ENCODE results near the gene LZTS3.
"Not testable (repeated sequence)": the region's sequence is repeated elsewhere in the genome, so short reads cannot be mapped to it uniquely, and the experiment has no call there.

LZTS3 gene

DNA sequence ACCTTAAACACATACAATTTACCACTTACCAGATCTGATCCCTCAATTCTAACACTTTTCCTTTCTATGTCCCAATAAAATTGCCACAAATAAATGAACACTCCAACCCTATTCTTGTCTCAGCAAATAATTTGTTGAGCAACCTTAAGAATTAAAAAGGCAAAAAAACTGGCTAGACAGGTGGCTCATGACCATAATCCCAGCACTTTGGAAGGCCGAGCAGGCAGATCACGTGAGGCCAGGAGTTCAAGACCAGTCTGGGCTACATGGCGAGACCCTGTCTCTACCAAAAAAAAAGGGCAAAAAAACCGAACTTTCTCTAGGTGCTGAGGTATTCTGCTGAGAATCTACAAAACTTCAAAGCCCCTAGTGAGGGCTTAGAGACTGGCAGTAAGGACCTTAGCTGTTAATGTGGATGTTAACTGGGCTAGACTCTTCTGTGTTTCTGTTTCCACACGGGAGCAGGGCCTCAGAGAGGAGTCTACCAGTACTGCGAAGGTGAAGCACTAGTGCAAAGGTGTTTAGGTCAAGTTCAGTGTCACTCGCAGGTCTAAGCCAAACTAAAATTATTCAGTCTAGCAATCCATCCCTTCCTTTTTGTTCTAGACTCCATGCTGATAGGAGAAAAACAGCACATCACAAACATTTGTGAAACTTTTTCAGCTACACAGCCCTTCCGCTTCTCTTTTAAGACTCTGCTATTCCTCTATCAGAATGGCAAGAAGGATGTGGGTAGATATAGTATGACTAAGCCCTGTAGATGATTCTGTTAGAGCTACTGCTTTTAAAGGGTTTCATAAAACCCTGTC, 16.3 kb downstream of the LZTS3 start:
- Histone ChIP-seq H3K4me1 (ENCODE audit: control insufficient read depth, insufficient read depth, low read length, poor library complexity, severe bottlenecking) (peaks cover 5% of the 10 kb centered on the region), H3K4me3 (ENCODE audit: extremely low read depth, insufficient read depth, low read length, poor library complexity, severe bottlenecking) (no peak overlapping the region), H3K36me3 (ENCODE audit: control insufficient read depth, insufficient read depth, low read length) (peaks cover 29% of the 10 kb centered on the region), H3K27ac (ENCODE audit: low read depth, low read length, severe bottlenecking) (no peak overlapping the region), H3K9me3 (ENCODE audit: control insufficient read depth, low read length) (no peaks in the 10 kb centered on the region)
- 93% methylated on average over 6 to 7 of the region's 8 CpGs for WGBS, 2 experiments (ENCODE audit: insufficient coverage in 2 of 2)

DNA sequence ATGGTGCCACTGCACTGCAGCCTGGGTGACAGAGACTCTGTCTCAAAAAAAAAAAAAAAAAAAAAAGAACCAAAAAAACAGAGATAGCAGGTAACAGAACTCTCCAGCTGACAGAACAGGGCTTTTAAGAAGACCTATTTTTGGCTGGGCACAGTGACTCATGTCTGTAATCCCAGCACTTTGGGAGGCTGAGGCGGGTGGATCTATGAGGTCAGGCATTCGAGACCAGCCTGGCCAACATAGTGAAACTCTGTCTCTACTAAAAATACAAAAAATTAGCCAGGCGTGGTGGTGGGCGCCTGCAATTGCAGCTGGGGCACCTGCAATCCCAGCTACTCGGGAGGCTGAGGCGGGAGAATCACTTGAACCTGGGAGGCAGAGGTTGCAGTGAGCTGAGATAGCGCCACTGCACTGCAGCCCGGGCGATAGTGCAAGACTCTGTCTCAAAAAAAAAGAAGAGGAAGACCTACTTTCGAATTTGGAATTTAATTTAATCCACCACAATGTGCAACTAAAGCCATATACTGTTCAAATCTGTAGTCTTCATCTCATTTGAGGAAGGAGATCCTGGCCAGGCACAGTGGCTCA, 21.2 kb downstream of the LZTS3 start:
- 89 to 98% methylated on average over 6 to 9 of the region's 10 CpGs for WGBS, 2 experiments (ENCODE audit: insufficient coverage in 2 of 2)
- not testable (repeated sequence) for H3K4me3 ChIP-seq (ENCODE audit: extremely low read depth, insufficient read depth, low read length, poor library complexity, severe bottlenecking); H3K4me1 ChIP-seq (ENCODE audit: control insufficient read depth, insufficient read depth, low read length, poor library complexity, severe bottlenecking); H3K27ac ChIP-seq (ENCODE audit: low read depth, low read length, severe bottlenecking); H3K9me3 ChIP-seq (ENCODE audit: control insufficient read depth, low read length)
- peaks cover 69% of the 10 kb centered on the region for H3K36me3 ChIP-seq (ENCODE audit: control insufficient read depth, insufficient read depth, low read length)

DNA sequence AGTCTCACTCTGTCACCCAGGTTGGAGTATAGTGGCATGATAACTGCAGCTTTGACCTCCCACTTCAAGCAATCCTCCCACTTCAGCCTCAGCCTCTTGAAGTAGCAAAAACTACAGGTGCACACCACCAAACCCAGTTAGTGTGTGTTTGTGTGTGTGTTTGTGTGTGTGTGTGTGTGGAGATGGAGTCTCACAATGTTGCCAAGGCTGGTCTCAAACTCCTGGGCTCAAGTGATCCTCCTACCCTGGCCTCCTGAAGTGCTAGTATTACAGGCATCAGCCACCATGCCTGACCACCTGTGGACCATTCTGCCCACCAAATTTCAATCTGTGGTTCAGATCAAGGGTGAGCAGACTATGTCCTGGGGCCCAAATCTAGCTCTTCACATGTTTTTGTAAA, 22.4 kb downstream of the LZTS3 start:
- Histone ChIP-seq H3K9me3 (ENCODE audit: control insufficient read depth, low read length) (no peaks in the 10 kb centered on the region), H3K4me3 (ENCODE audit: extremely low read depth, insufficient read depth, low read length, poor library complexity, severe bottlenecking) (no peak overlapping the region), H3K4me1 (ENCODE audit: control insufficient read depth, insufficient read depth, low read length, poor library complexity, severe bottlenecking) (peaks cover 6% of the 10 kb centered on the region), H3K36me3 (ENCODE audit: control insufficient read depth, insufficient read depth, low read length) (peaks cover 73% of the 10 kb centered on the region), H3K27ac (ENCODE audit: low read depth, low read length, severe bottlenecking) (no peak overlapping the region)

DNA sequence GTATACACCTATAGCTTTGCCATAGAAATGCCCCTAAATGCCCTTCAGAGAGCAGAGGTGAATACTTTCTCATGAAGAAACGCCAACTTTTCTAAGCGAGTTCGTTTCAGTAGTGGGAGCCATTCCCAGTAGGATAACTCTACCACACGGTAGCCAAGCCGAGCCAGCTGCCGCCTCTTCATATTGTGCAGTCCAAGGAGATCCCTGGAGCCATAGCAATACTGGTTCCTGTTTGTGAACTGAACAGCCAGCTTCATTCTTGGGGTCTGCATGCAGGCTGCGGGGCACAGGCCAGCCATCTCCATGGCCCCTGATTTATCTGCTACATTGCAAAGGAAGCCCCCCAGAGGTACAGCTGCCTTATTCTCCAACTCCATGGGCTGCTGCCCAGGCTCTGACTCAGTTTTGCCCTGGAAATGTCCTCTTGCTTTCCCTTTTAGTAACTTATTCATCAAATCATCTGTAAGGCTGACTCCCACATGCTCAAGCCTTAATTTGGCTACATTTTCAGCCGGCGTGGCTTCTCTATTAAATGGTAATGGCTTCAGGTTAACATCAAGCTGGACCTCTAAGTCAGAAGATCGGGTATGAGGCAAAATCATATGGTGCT, 26.5 kb downstream of the LZTS3 start:
- Histone ChIP-seq H3K4me3 (ENCODE audit: extremely low read depth, insufficient read depth, low read length, poor library complexity, severe bottlenecking) (no peak overlapping the region), H3K4me1 (ENCODE audit: control insufficient read depth, insufficient read depth, low read length, poor library complexity, severe bottlenecking) (no peaks in the 10 kb centered on the region), H3K9me3 (ENCODE audit: control insufficient read depth, low read length) (no peaks in the 10 kb centered on the region), H3K36me3 (ENCODE audit: control insufficient read depth, insufficient read depth, low read length) (peaks cover 69% of the 10 kb centered on the region), H3K27ac (ENCODE audit: low read depth, low read length, severe bottlenecking) (no peak overlapping the region)
- 97% methylated on average over 10 of the region's 10 CpGs for WGBS, 2 experiments (ENCODE audit: insufficient coverage in 2 of 2)

DNA sequence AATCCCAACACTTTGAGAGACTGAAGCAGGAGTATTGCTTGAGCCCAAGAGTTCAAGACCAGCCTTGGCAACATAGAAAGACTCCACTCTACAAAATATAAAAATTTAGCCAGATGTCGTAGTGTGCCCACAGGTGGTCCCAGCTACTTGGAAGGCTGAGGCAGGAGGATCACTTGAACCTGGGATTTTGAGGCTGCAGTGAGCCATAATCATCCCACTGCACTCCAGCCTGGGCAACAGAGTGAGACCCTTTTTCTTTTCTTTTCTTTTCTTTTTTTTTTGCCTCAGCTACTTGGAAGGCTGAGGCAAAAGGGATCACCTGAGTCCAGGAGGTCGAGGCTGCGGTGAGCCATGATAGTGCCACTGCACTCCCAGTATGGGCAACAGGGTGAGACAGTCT, 31.6 kb downstream of the LZTS3 start:
- no peak overlapping the region for H3K4me3 ChIP-seq (ENCODE audit: extremely low read depth, insufficient read depth, low read length, poor library complexity, severe bottlenecking)
- no peak overlapping the region for H3K27ac ChIP-seq (ENCODE audit: low read depth, low read length, severe bottlenecking)
- no peaks in the 10 kb centered on the region for H3K4me1 ChIP-seq (ENCODE audit: control insufficient read depth, insufficient read depth, low read length, poor library complexity, severe bottlenecking)
- WGBS, 2 experiments (ENCODE audit: insufficient coverage in 2 of 2) = 100% methylated on average over 1 to 2 of the region's 3 CpGs
- H3K36me3 ChIP-seq (ENCODE audit: control insufficient read depth, insufficient read depth, low read length) = peaks cover 33% of the 10 kb centered on the region
- no peaks in the 10 kb centered on the region for H3K9me3 ChIP-seq (ENCODE audit: control insufficient read depth, low read length)

DNA sequence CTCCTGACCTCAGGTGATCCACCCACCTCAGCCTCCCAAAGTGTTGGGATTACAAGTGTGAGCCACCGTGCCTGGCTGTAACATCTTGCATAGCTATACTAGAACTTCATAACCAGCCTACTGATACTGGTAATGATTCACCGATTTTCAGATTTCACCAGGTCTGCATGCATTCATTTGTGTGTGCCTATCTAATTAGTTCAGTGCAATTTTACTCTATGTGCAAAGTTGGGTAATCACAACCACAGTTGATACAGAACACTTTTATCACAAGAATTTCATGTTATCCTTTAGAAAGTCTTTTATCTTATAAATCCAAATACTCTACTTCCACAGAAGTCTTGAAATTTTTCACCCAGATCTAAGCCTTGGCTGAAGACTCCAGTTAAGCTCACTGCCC, 35.9 kb downstream of the LZTS3 start:
- Histone ChIP-seq H3K36me3 (ENCODE audit: control insufficient read depth, insufficient read depth, low read length) (peaks cover 9% of the 10 kb centered on the region), H3K9me3 (ENCODE audit: control insufficient read depth, low read length) (no peaks in the 10 kb centered on the region), H3K4me1 (ENCODE audit: control insufficient read depth, insufficient read depth, low read length, poor library complexity, severe bottlenecking) (no peaks in the 10 kb centered on the region), H3K27ac (ENCODE audit: low read depth, low read length, severe bottlenecking) (no peak overlapping the region), H3K4me3 (ENCODE audit: extremely low read depth, insufficient read depth, low read length, poor library complexity, severe bottlenecking) (no peak overlapping the region)
- WGBS, 2 experiments (ENCODE audit: insufficient coverage in 2 of 2) = 95 to 100% methylated on average over 1 to 2 of the region's 2 CpGs

DNA sequence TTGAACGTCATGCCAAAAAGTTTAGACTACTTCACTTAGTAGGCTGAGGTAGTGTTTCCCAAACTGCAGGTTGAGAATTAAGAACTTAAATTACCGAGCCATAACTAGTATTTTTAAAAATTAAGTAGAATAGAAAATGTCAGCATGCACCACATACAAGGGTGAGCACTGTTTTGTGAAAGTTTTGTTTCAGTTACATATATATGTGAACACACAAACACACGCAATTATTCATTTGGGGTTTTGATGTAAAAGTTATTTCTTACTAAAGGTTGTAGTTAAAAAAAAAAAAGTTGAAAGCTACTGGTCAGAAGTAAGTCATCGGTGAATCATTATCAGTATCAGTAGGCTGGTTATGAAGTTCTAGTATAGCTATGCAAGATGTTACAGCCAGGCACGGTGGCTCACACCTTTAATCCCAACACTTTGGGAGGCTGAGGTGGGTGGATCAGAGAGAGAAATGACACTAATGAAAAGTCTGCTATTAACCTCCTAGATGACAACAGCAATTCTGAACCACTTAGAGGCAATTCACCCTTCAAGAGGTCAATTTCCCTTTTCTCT, 37.8 kb downstream of the LZTS3 start:
- H3K9me3 ChIP-seq (ENCODE audit: control insufficient read depth, low read length) = no peaks in the 10 kb centered on the region
- no peak overlapping the region for H3K4me3 ChIP-seq (ENCODE audit: extremely low read depth, insufficient read depth, low read length, poor library complexity, severe bottlenecking)
- peaks cover 9% of the 10 kb centered on the region for H3K36me3 ChIP-seq (ENCODE audit: control insufficient read depth, insufficient read depth, low read length)
- H3K27ac ChIP-seq (ENCODE audit: low read depth, low read length, severe bottlenecking) = no peak overlapping the region
- no peaks in the 10 kb centered on the region for H3K4me1 ChIP-seq (ENCODE audit: control insufficient read depth, insufficient read depth, low read length, poor library complexity, severe bottlenecking)
- WGBS, 2 experiments (ENCODE audit: insufficient coverage in 2 of 2) = 92 to 100% methylated on average over 2 of the region's 5 CpGs

DNA sequence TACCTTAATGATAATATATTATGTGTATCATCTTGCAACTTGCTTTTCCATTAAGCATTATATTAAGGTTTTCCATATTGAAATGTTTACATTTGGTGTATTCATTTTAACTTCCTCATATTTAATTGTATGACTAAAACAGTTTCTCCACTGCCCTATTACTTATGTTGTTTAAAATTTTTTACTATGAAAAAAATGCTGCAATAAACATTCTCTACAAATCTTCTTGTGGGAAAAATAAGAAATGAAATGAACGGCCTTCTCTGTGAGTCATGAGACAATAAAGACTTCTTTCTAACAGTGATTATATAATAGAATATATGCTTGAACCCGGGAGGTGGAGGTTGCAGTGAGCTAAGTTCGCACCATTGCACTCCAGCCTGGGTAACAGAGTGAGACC, 39.2 kb downstream of the LZTS3 start:
- peaks cover 9% of the 10 kb centered on the region for H3K36me3 ChIP-seq (ENCODE audit: control insufficient read depth, insufficient read depth, low read length)
- no peaks in the 10 kb centered on the region for H3K4me1 ChIP-seq (ENCODE audit: control insufficient read depth, insufficient read depth, low read length, poor library complexity, severe bottlenecking)
- no peak overlapping the region for H3K4me3 ChIP-seq (ENCODE audit: extremely low read depth, insufficient read depth, low read length, poor library complexity, severe bottlenecking)
- 83 to 100% methylated on average over 1 of the region's 3 CpGs for WGBS, 2 experiments (ENCODE audit: insufficient coverage in 2 of 2)
- no peaks in the 10 kb centered on the region for H3K9me3 ChIP-seq (ENCODE audit: control insufficient read depth, low read length)
- no peak overlapping the region for H3K27ac ChIP-seq (ENCODE audit: low read depth, low read length, severe bottlenecking)

DNA sequence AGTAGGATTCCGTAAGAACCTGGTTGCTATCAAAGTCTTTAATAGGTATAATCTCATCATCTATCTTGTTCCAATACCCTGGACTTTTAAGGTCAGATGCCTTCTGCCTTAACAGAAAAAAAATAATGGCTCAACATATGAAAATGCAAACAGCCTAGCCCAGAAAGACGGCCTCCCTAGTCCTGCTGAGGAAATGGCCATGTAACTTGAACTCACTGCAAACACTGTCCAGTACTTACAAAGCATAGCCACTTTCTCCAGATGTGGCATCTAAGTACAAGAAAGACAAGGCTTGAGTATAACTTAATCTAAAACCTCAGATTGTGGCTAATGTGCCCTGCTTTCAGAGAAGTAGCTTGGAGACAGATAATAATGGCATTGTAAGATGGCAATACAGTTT, 40.2 kb downstream of the LZTS3 start:
- H3K27ac ChIP-seq (ENCODE audit: low read depth, low read length, severe bottlenecking) = no peak overlapping the region
- H3K4me1 ChIP-seq (ENCODE audit: control insufficient read depth, insufficient read depth, low read length, poor library complexity, severe bottlenecking) = no peaks in the 10 kb centered on the region
- H3K9me3 ChIP-seq (ENCODE audit: control insufficient read depth, low read length) = no peaks in the 10 kb centered on the region
- 80% methylated on average over 1 of the region's 2 CpGs; no CpG with 5 or more reads in 1 of the 2 experiments for WGBS, 2 experiments (ENCODE audit: insufficient coverage in 2 of 2)
- no peak overlapping the region for H3K4me3 ChIP-seq (ENCODE audit: extremely low read depth, insufficient read depth, low read length, poor library complexity, severe bottlenecking)
- peaks cover 9% of the 10 kb centered on the region for H3K36me3 ChIP-seq (ENCODE audit: control insufficient read depth, insufficient read depth, low read length)

DNA sequence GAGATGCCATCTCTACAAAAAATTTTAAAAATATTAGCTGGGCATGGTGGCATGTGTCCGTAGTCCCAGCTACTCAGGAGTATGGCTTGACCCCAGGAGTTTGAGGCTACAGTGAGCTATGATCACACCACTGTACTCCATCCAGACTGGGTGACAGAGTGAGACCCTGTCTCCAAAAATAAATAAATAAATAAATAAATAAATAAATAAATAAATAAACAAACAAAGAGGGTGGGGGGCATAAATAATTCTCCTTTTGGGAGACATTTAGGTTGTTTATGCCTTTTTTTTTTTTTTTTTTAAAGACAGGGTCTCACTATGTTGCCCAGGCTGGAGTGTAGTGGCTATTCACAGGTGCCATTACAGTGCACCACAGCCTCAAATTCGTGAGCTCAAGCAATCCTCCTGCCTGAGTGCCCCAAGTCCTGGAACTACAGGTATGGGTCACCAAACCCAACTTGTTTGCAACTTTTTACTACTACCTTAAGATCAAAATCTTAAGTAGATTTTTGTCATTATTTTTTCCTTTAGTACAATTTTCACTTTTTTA, 43.2 kb downstream of the LZTS3 start:
- WGBS, 2 experiments (ENCODE audit: insufficient coverage in 2 of 2) = 78 to 100% methylated on average over 1 to 2 of the region's 2 CpGs

More for the DNA sequence above, 43.2 kb downstream of the LZTS3 start:
- H3K36me3 ChIP-seq (ENCODE audit: control insufficient read depth, insufficient read depth, low read length) = peaks cover 2% of the 10 kb centered on the region
- H3K27ac ChIP-seq (ENCODE audit: low read depth, low read length, severe bottlenecking) = no peak overlapping the region
- H3K4me1 ChIP-seq (ENCODE audit: control insufficient read depth, insufficient read depth, low read length, poor library complexity, severe bottlenecking) = no peaks in the 10 kb centered on the region
- H3K9me3 ChIP-seq (ENCODE audit: control insufficient read depth, low read length) = peaks cover 6% of the 10 kb centered on the region
- no peak overlapping the region for H3K4me3 ChIP-seq (ENCODE audit: extremely low read depth, insufficient read depth, low read length, poor library complexity, severe bottlenecking)

Measured in mesodermal cell (in vitro differentiated cells).